OCI-LY7 (cell line): ENCODE data around the gene FAM13C. TPM values are rescaled to one million over a fixed set of nuclear protein-coding genes. Genes with fewer than 3 reads are reported as not detected.

Experiments used
- BruUV-seq: library from RNA; stranded (reverse); fragments of 400-500 nt; replicated peaks from 2 replicates; lab custom pipeline; 2021; lab: Mats Ljungman, UMichigan
- CTCF ChIA-PET: fragments of 300-600 bp; sonication (Branson Sonifier 250); formaldehyde crosslinking; loops from one replicate; lab custom pipeline; 2022; ENCODE audit warnings: antibody characterized with exemption; ENCODE audit not compliant: unreplicated experiment; lab: Charles Lee
- POLR2A ChIA-PET: fragments of 300-600 bp; sonication (Branson Sonifier 250); formaldehyde crosslinking; loops from one replicate; lab custom pipeline; 2022; ENCODE audit warnings: antibody characterized with exemption; lab: Charles Lee
- DNase-seq: peaks from one replicate; pipeline ENCODE4 v3.0.0-alpha.2; 2015; ENCODE audit warnings: low spot score
- H2AFZ ChIP-seq: fragments of 200-600 bp; sonication (generic), shearing (Covaris generic); 2 replicates; pipeline ENCODE4 v1.6.1; 2014; ENCODE audit warnings: mild to moderate bottlenecking, antibody characterized with exemption, low read length, moderate library complexity
- H3K27ac ChIP-seq: fragments of 200-600 bp; sonication (generic); 2 replicates; pipeline ENCODE4 v1.5.1; 2014; ENCODE audit warnings: mixed run types, low read depth, mild to moderate bottlenecking, moderate library complexity, low read length, inconsistent platforms; ENCODE audit not compliant: poor library complexity, severe bottlenecking
- H3K36me3 ChIP-seq: fragments of 200-600 bp; sonication (generic); 2 replicates; pipeline ENCODE4 v1.6.1; 2014; ENCODE audit warnings: mild to moderate bottlenecking, antibody characterized with exemption, low read length, moderate library complexity, mixed read lengths; ENCODE audit not compliant: insufficient read depth
- H3K4me1 ChIP-seq: fragments of 200-600 bp; sonication (generic); 2 replicates; pipeline ENCODE4 v1.5.1; 2014; ENCODE audit warnings: mild to moderate bottlenecking, low read length; ENCODE audit not compliant: insufficient read depth, poor library complexity, severe bottlenecking
- H3K4me2 ChIP-seq: fragments of 200-600 bp; sonication (generic); 2 replicates; pipeline ENCODE4 v1.6.1; 2014; ENCODE audit warnings: mild to moderate bottlenecking, low read length
- H3K4me3 ChIP-seq: fragments of 200-600 bp; sonication (generic); 2 replicates; pipeline ENCODE4 v1.5.1; 2014; ENCODE audit warnings: mild to moderate bottlenecking, low read depth, low read length; ENCODE audit not compliant: poor library complexity, severe bottlenecking
- H3K79me2 ChIP-seq: fragments of 200-600 bp; sonication (generic); 2 replicates; pipeline ENCODE4 v1.6.1; 2016; ENCODE audit warnings: low read depth, mild to moderate bottlenecking, low read length, moderate library complexity, mixed read lengths; ENCODE audit not compliant: insufficient read depth
- H3K9me2 ChIP-seq: fragments of 200-600 bp; sonication (generic); 2 replicates; pipeline ENCODE4 v1.6.1; 2016; ENCODE audit warnings: mild to moderate bottlenecking, low read length, mixed read lengths; ENCODE audit not compliant: insufficient read depth
- H3K9me3 ChIP-seq: fragments of 200-600 bp; sonication (generic); 2 replicates; pipeline ENCODE4 v1.6.1; 2014; ENCODE audit warnings: mild to moderate bottlenecking, mixed run types, low read length, mixed read lengths
- H4K20me1 ChIP-seq: fragments of 200-600 bp; sonication (generic); 2 replicates; pipeline ENCODE4 v1.6.1; 2014; ENCODE audit warnings: mild to moderate bottlenecking, antibody characterized with exemption, low read length, moderate library complexity, mixed read lengths; ENCODE audit not compliant: insufficient read depth
- EZH2phosphoT487 ChIP-seq: fragments of 200-600 bp; sonication (generic); IDR thresholded peaks from 2 replicates; pipeline ENCODE4 v1.6.1; 2018; ENCODE audit warnings: low read depth, borderline replicate concordance, mild to moderate bottlenecking, mixed run types, antibody characterized with exemption, low read length, moderate library complexity, mixed read lengths
- intact Hi-C: fragments of 100-400 bp; cut with micrococcal nuclease; formaldehyde crosslinking; loops from one replicate; pipeline ENCODE4 v1.10.0; 2022; ENCODE audit not compliant: unreplicated experiment
- total RNA-seq, 2 experiments: library from RNA; depleted of rRNA in 1 of 2; stranded (reverse); fragments of >200 nt in 1 of 2; shearing (Covaris generic) in 1 of 2; gene quantifications; 2 replicates each; pipeline ENCODE4 v1.2.3, GENCODE V29; 2014 to 2022
- TF ChIP-seq, protein P1 (sequence below): fragments of 200-600 bp; sonication (generic); conservative IDR thresholded peaks from 2 replicates; pipeline ENCODE4 v1.5.1; 2014; ENCODE audit warnings: mild to moderate bottlenecking, antibody characterized with exemption, low read length, moderate library complexity, mixed read lengths

The FAM13C gene
- total RNA-seq, 2 experiments from 2014 or later = not detected

GRCh38 chr10:59301067-59301754, 61.1 kb downstream of the FAM13C start:
- no peak for TF ChIP-seq EZH2phosphoT487
- TF ChIP-seq, protein P1, sequence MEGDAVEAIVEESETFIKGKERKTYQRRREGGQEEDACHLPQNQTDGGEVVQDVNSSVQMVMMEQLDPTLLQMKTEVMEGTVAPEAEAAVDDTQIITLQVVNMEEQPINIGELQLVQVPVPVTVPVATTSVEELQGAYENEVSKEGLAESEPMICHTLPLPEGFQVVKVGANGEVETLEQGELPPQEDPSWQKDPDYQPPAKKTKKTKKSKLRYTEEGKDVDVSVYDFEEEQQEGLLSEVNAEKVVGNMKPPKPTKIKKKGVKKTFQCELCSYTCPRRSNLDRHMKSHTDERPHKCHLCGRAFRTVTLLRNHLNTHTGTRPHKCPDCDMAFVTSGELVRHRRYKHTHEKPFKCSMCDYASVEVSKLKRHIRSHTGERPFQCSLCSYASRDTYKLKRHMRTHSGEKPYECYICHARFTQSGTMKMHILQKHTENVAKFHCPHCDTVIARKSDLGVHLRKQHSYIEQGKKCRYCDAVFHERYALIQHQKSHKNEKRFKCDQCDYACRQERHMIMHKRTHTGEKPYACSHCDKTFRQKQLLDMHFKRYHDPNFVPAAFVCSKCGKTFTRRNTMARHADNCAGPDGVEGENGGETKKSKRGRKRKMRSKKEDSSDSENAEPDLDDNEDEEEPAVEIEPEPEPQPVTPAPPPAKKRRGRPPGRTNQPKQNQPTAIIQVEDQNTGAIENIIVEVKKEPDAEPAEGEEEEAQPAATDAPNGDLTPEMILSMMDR = no peak
- DNase-seq = no peak
- intact Hi-C loops = no loop called here
- POLR2A ChIA-PET = interaction anchor here (0.5 to 0.9 kb wide), 3 partner anchors 12 to 885 kb away, joined by 3 to 5 read pairs (median 4); no protein-coding TSS in a partner anchor
- Histone ChIP-seq H2AFZ (no peak overlapping the region), H3K36me3 (no peaks in the 10 kb centered on the region), H3K4me3 (no peak overlapping the region), H3K79me2 (no peaks in the 10 kb centered on the region), H3K27ac (no peak overlapping the region), H3K9me2 (no peaks in the 10 kb centered on the region), H3K9me3 (no peaks in the 10 kb centered on the region), H4K20me1 (no peaks in the 10 kb centered on the region), H3K4me1 (no peaks in the 10 kb centered on the region), H3K4me2 (no peak overlapping the region)
- CTCF ChIA-PET = no interaction called here
- no TSS peak for BruUV-seq

DNA sequence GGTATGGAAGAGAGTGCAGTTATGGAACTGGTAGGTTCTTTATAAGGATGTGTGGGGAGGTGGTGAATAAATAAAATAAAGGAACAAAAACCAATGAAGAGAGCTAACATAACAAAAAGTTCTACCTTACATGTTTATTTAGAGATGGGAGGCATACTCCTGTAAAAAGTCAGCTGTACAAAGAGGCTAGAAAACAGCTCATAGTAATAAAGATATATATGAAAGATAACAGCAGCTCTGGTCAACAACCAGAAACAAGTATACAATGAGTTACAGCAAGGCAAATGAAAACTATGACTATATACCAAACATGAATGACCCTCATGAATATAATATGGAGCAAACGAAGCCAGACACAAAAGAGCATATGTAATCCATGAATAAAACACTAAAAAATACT, 62.0 kb downstream of the FAM13C start:
- ChIA-PET POLR2A (interaction anchor here (0.9 kb wide), 1 partner anchor 12 kb away, joined by 3 read pairs; no protein-coding TSS in a partner anchor), CTCF (no interaction called here)
- Histone ChIP-seq H3K4me1 (no peaks in the 10 kb centered on the region), H3K4me3 (no peak overlapping the region), H3K9me3 (no peaks in the 10 kb centered on the region), H3K79me2 (no peaks in the 10 kb centered on the region), H3K27ac (no peak overlapping the region), H2AFZ (no peak overlapping the region), H4K20me1 (no peaks in the 10 kb centered on the region), H3K9me2 (no peaks in the 10 kb centered on the region), H3K4me2 (no peak overlapping the region), H3K36me3 (no peaks in the 10 kb centered on the region)
- DNase-seq = no peak
- TF ChIP-seq, protein P1 = no peak
- TF ChIP-seq EZH2phosphoT487 = no peak
- intact Hi-C loops = no loop called here
- BruUV-seq = no TSS peak

DNA sequence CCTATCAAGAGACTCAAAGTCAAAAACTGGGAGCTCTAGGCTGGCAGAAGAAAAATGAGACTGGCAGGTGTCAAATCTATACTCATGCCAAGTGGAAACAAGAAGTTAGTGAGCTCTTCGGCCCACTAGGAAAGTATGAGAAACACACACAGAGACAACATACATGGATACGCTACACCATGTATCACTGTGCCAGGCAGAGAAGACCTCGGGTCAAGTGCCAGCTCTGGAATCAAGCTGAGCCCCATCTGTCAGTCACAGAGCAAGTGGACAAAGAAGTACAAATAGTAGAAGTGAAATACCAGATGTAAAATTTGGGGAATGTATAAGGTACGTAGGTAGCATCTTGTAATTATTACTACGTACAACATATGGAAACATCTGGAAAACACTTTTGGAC, 62.4 kb downstream of the FAM13C start:
- Histone ChIP-seq H3K4me2 (no peak overlapping the region), H3K9me2 (no peaks in the 10 kb centered on the region), H3K9me3 (no peaks in the 10 kb centered on the region), H3K4me1 (no peaks in the 10 kb centered on the region), H3K36me3 (no peaks in the 10 kb centered on the region), H3K4me3 (no peak overlapping the region), H4K20me1 (no peaks in the 10 kb centered on the region), H2AFZ (no peak overlapping the region), H3K27ac (no peak overlapping the region), H3K79me2 (no peaks in the 10 kb centered on the region)
- CTCF ChIA-PET = no interaction called here
- TF ChIP-seq, protein P1 = no peak
- no peak for TF ChIP-seq EZH2phosphoT487
- BruUV-seq = no TSS peak
- intact Hi-C loops = no loop called here
- no peak for DNase-seq
- POLR2A ChIA-PET = interaction anchor here (0.9 kb wide), 1 partner anchor 13 kb away, joined by 3 read pairs; no protein-coding TSS in a partner anchor
